BE2C (cell line): ENCODE results near the gene TTC9B.

Source experiments
- DNase-seq: peaks from one replicate; pipeline ENCODE4 v3.0.0-alpha.2; 2020
- H3K27me3 ChIP-seq: fragments of 250-450 bp; sonication (Bioruptor Pico); 2 replicates; pipeline ENCODE4 v1.5.1; 2020; ENCODE audit warnings: mild to moderate bottlenecking
- H3K36me3 ChIP-seq: fragments of 250-450 bp; sonication (Bioruptor Pico); 2 replicates; pipeline ENCODE4 v1.5.1; 2020; ENCODE audit warnings: mild to moderate bottlenecking
- H3K4me1 ChIP-seq: fragments of 250-450 bp; sonication (Bioruptor Pico); 2 replicates; pipeline ENCODE4 v1.5.1; 2020
- H3K4me3 ChIP-seq: 2 replicates; pipeline ENCODE4 v1.5.1; 2011; ENCODE audit warnings: low read depth, low read length
- H3K9me3 ChIP-seq: fragments of 250-450 bp; sonication (Bioruptor Pico); 2 replicates; pipeline ENCODE4 v1.5.1; 2020
- CTCF ChIP-seq: IDR thresholded peaks from 2 replicates; pipeline ENCODE4 v1.5.1; 2012; ENCODE audit warnings: mild to moderate bottlenecking, low read depth, low read length

TTC9B gene

GRCh38 chr19:40213251-40213829 lies 4.8 kb downstream of the TTC9B start:
- no peak for DNase-seq
- no peak for TF ChIP-seq CTCF
- Histone ChIP-seq H3K36me3 (no peaks in the 10 kb centered on the region), H3K4me1 (no peaks in the 10 kb centered on the region), H3K27me3 (peaks cover 24% of the 10 kb centered on the region), H3K9me3 (no peaks in the 10 kb centered on the region), H3K4me3 (no peak overlapping the region)

GRCh38 chr19:40210889-40211288 lies 7.3 kb downstream of the TTC9B start:
- H3K4me1 ChIP-seq: no peaks in the 10 kb centered on the region
- no peaks in the 10 kb centered on the region; the same call in 1 of the 2 replicates for H3K27me3 ChIP-seq
- H3K36me3 ChIP-seq: no peaks in the 10 kb centered on the region
- no peak for TF ChIP-seq CTCF
- no peak overlapping the region for H3K4me3 ChIP-seq
- H3K9me3 ChIP-seq: no peaks in the 10 kb centered on the region
- DNase-seq: no peak

GRCh38 chr19:40208602-40209001 lies 9.6 kb downstream of the TTC9B start:
- no peak for DNase-seq
- Histone ChIP-seq H3K4me3 (no peak overlapping the region), H3K36me3 (no peaks in the 10 kb centered on the region), H3K27me3 (no peaks in the 10 kb centered on the region), H3K9me3 (no peaks in the 10 kb centered on the region), H3K4me1 (no peaks in the 10 kb centered on the region)
- TF ChIP-seq CTCF: no peak

- Histone ChIP-seq H3K27me3 (no peaks in the 10 kb centered on the region), H3K9me3 (no peaks in the 10 kb centered on the region), H3K36me3 (no peaks in the 10 kb centered on the region), H3K4me1 (no peaks in the 10 kb centered on the region), H3K4me3 (no peak overlapping the region)
- DNase-seq: no peak
- TF ChIP-seq CTCF: no peak
These were observed 12.4 kb downstream of the TTC9B start for GRCh38 chr19:40205760-40206159.

GRCh38 chr19:40204381-40204780 lies 13.8 kb downstream of the TTC9B start:
- no peaks in the 10 kb centered on the region for H3K4me1 ChIP-seq
- no peak for DNase-seq
- TF ChIP-seq CTCF: no peak
- H3K27me3 ChIP-seq: no peaks in the 10 kb centered on the region
- H3K36me3 ChIP-seq: no peaks in the 10 kb centered on the region
- H3K4me3 ChIP-seq: no peak overlapping the region
- no peaks in the 10 kb centered on the region for H3K9me3 ChIP-seq

GRCh38 chr19:40200341-40201099 lies 17.7 kb downstream of the TTC9B start:
- H3K36me3 ChIP-seq: no peaks in the 10 kb centered on the region
- no peak for DNase-seq
- H3K4me3 ChIP-seq: no peak overlapping the region
- TF ChIP-seq CTCF: no peak
- H3K27me3 ChIP-seq: no peaks in the 10 kb centered on the region
- no peaks in the 10 kb centered on the region for H3K9me3 ChIP-seq
- H3K4me1 ChIP-seq: no peaks in the 10 kb centered on the region
